Natural killer cell (primary cell): Measurements from ENCODE around the gene NRP1. TPM values are rescaled to one million over a fixed set of nuclear protein-coding genes. Genes with fewer than 3 reads are reported as not detected.

Source experiments
- ATAC-seq, 3 donors: fragments of 150-1000 bp in 2 of 3; fragments of 200-7000 bp in 1 of 3; cut with Tn5 transposase; 1 replicate in 1 of 3; 2 replicates in 2 of 3; pipeline ENCODE4 v1.10.0; 2021; ENCODE audit warnings: mild to moderate bottlenecking in 2 of 3, moderate library complexity in 2 of 3
- DNase-seq, 2 donors: peaks; one replicate each; pipeline versions ENCODE4 v3.0.0 to v3.0.0-alpha.2; 2013 to 2021; ENCODE audit warnings: mixed read lengths in 1 of 2
- H3K27ac ChIP-seq: one replicate; pipeline ENCODE4 v1.5.1; 2013; ENCODE audit warnings: mild to moderate bottlenecking, low read length
- H3K27me3 ChIP-seq: one replicate; pipeline ENCODE4 v1.6.1; 2013; ENCODE audit warnings: low read length; ENCODE audit not compliant: control insufficient read depth, insufficient read depth
- H3K36me3 ChIP-seq: one replicate; pipeline ENCODE4 v1.6.1; 2013; ENCODE audit warnings: low read length; ENCODE audit not compliant: control insufficient read depth, insufficient read depth
- H3K4me1 ChIP-seq: one replicate; pipeline ENCODE4 v1.6.1; 2013; ENCODE audit warnings: low read length; ENCODE audit not compliant: control insufficient read depth, insufficient read depth
- H3K4me3 ChIP-seq: one replicate; pipeline ENCODE4 v1.5.1; 2013; ENCODE audit warnings: low read length
- H3K9me3 ChIP-seq: one replicate; pipeline ENCODE4 v1.6.1; 2013; ENCODE audit warnings: low read length; ENCODE audit not compliant: control insufficient read depth, insufficient read depth
- H3K27ac Mint-ChIP-seq, 2 donors: one replicate each; pipeline ENCODE4 v1.8.0; 2022; ENCODE audit warnings: mild to moderate bottlenecking in 2 of 2, mixed read lengths in 2 of 2, moderate library complexity in 1 of 2
- H3K27me3 Mint-ChIP-seq, 2 donors: one replicate each; pipeline ENCODE4 v1.8.0; 2022; ENCODE audit warnings: low read depth in 2 of 2, mixed read lengths in 2 of 2
- H3K36me3 Mint-ChIP-seq: one replicate; pipeline ENCODE4 v1.8.0; 2022; ENCODE audit warnings: mixed read lengths
- H3K4me1 Mint-ChIP-seq, 2 donors: one replicate each; pipeline ENCODE4 v1.8.0; 2022; ENCODE audit warnings: mixed read lengths in 2 of 2
- H3K4me3 Mint-ChIP-seq: one replicate; pipeline ENCODE4 v1.8.0; 2022; ENCODE audit warnings: mild to moderate bottlenecking, moderate library complexity, mixed read lengths
- H3K9me3 Mint-ChIP-seq, 2 donors: one replicate each; pipeline ENCODE4 v1.8.0; 2022; ENCODE audit warnings: mixed read lengths in 2 of 2
- WGBS: methylation state at CpG from one replicate; pipeline ENCODE4 v1.1.7; 2013; ENCODE audit warnings: missing lambda C conversion rate; ENCODE audit not compliant: insufficient coverage; 5-methylcytosine and 5-hydroxymethylcytosine counted together
- intact Hi-C: fragments of 100-400 bp; cut with micrococcal nuclease; formaldehyde crosslinking; loops from one replicate; pipeline ENCODE4 v1.14.2; 2022
- total RNA-seq, 4 donors: library from RNA; stranded (reverse); fragments of 120-200 nt in 1 of 4; gene quantifications; one replicate each; pipeline versions ENCODE4 v1.2.3 to v1.2.4, GENCODE V29; 2013 to 2022
- TF ChIP-seq, protein P1 (sequence below): fragments of 200-600 bp; IDR thresholded peaks from one replicate; pipeline ENCODE4 v1.8.0; 2022; ENCODE audit warnings: antibody characterized with exemption

NRP1 gene
- total RNA-seq, 3 donors from 2014 or later (not counting 1 experiment from before 2014, with no cell fraction given) = 0.16 to 1.5 TPM; not detected in 1

GRCh38 chr10:33327751-33328150, 6.7 kb downstream of the NRP1 start:
- intact Hi-C loops = no loop called here
- TF ChIP-seq, protein P1, sequence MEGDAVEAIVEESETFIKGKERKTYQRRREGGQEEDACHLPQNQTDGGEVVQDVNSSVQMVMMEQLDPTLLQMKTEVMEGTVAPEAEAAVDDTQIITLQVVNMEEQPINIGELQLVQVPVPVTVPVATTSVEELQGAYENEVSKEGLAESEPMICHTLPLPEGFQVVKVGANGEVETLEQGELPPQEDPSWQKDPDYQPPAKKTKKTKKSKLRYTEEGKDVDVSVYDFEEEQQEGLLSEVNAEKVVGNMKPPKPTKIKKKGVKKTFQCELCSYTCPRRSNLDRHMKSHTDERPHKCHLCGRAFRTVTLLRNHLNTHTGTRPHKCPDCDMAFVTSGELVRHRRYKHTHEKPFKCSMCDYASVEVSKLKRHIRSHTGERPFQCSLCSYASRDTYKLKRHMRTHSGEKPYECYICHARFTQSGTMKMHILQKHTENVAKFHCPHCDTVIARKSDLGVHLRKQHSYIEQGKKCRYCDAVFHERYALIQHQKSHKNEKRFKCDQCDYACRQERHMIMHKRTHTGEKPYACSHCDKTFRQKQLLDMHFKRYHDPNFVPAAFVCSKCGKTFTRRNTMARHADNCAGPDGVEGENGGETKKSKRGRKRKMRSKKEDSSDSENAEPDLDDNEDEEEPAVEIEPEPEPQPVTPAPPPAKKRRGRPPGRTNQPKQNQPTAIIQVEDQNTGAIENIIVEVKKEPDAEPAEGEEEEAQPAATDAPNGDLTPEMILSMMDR = no peak
- no peak overlapping the region for H3K27ac Mint-ChIP-seq
- H3K27me3 Mint-ChIP-seq = peaks cover 33 to 64% of the 10 kb centered on the region in 2 donors
- Histone ChIP-seq H3K36me3 (no peaks in the 10 kb centered on the region), H3K4me3 (no peak overlapping the region), H3K27me3 (peaks cover 24% of the 10 kb centered on the region), H3K27ac (no peak overlapping the region), H3K9me3 (no peaks in the 10 kb centered on the region), H3K4me1 (no peaks in the 10 kb centered on the region)
- H3K36me3 Mint-ChIP-seq = no peaks in the 10 kb centered on the region
- no peak for DNase-seq
- no peak for ATAC-seq
- H3K4me1 Mint-ChIP-seq = peaks cover 0 to 7% of the 10 kb centered on the region in 2 donors
- no peak overlapping the region for H3K4me3 Mint-ChIP-seq
- H3K9me3 Mint-ChIP-seq = no peaks in the 10 kb centered on the region

GRCh38 chr10:33326933-33327332, 7.5 kb downstream of the NRP1 start:
- intact Hi-C loops = no loop called here
- Mint-ChIP-seq H3K27ac (no peak overlapping the region), H3K4me3 (no peak overlapping the region), H3K36me3 (no peaks in the 10 kb centered on the region), H3K9me3 (no peaks in the 10 kb centered on the region), H3K27me3 (peaks cover 27 to 56% of the 10 kb centered on the region in 2 donors), H3K4me1 (peaks cover 0 to 7% of the 10 kb centered on the region in 2 donors)
- TF ChIP-seq, protein P1 = no peak
- Histone ChIP-seq H3K36me3 (no peaks in the 10 kb centered on the region), H3K27ac (no peak overlapping the region), H3K9me3 (no peaks in the 10 kb centered on the region), H3K4me3 (no peak overlapping the region), H3K27me3 (peaks cover 19% of the 10 kb centered on the region), H3K4me1 (no peaks in the 10 kb centered on the region)
- no CpG with 5 or more reads among the region's 2 CpGs for WGBS
- no peak for ATAC-seq
- DNase-seq = no peak

DNA sequence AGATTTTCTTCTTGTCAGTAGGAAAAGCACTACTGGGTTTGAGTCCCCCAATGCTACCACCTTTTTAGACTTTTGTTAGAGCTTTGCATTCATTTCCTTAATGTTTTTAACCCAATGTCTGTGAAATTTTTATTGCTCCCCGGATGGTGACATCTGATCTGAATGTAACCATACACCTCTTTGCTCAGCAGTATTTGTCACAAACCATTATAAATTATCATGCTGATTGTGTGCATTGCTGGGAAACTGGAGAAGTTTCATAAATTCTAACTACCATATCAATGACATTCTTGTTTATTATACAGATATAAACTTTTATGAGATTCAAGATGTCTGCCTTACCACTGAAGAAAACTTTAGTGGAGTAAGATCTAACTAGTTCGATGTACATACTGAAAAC, 8.5 kb downstream of the NRP1 start:
- Mint-ChIP-seq H3K27ac (no peak overlapping the region), H3K4me3 (no peak overlapping the region), H3K36me3 (no peaks in the 10 kb centered on the region), H3K4me1 (peaks cover 0 to 6% of the 10 kb centered on the region in 2 donors), H3K9me3 (no peaks in the 10 kb centered on the region), H3K27me3 (peaks cover 18 to 46% of the 10 kb centered on the region in 2 donors)
- no peaks in the 10 kb centered on the region for H3K9me3 ChIP-seq
- no peak for DNase-seq
- peaks cover 10% of the 10 kb centered on the region for H3K27me3 ChIP-seq
- WGBS = 92% methylated on average over 2 of the region's 2 CpGs
- intact Hi-C loops = no loop called here
- no peaks in the 10 kb centered on the region for H3K4me1 ChIP-seq
- H3K36me3 ChIP-seq = no peaks in the 10 kb centered on the region
- ATAC-seq = no peak
- TF ChIP-seq, protein P1 = no peak
- no peak overlapping the region for H3K27ac ChIP-seq
- H3K4me3 ChIP-seq = no peak overlapping the region

GRCh38 chr10:33323721-33324120, 10.7 kb downstream of the NRP1 start:
- Mint-ChIP-seq H3K4me1 (no peaks in the 10 kb centered on the region), H3K36me3 (no peaks in the 10 kb centered on the region), H3K27me3 (peaks cover 9 to 35% of the 10 kb centered on the region in 2 donors), H3K4me3 (no peak overlapping the region), H3K9me3 (no peaks in the 10 kb centered on the region), H3K27ac (no peak overlapping the region)
- H3K4me1 ChIP-seq = no peaks in the 10 kb centered on the region
- no peak for DNase-seq
- H3K36me3 ChIP-seq = no peaks in the 10 kb centered on the region
- H3K4me3 ChIP-seq = no peak overlapping the region
- TF ChIP-seq, protein P1 = no peak
- peaks cover 3% of the 10 kb centered on the region for H3K27me3 ChIP-seq
- ATAC-seq = no peak
- intact Hi-C loops = no loop called here
- no peaks in the 10 kb centered on the region for H3K9me3 ChIP-seq
- WGBS = 82% methylated on average over 4 of the region's 6 CpGs
- no peak overlapping the region for H3K27ac ChIP-seq
